ENCODE results near the gene PLA2G2C.

GRCh38 chr1:20183616-20184271, 2.6 kb downstream of the PLA2G2C start:
- no peak for TF ChIP-seq POLR2AphosphoS5 (IDR thresholded peaks at IDR 0.05; ENCODE audit: low read depth, low read length)
- no peak for TF ChIP-seq SIN3A (IDR thresholded peaks at IDR 0.05; ENCODE audit: borderline replicate concordance, insufficient read depth, low read length)
- TF ChIP-seq TAF1 (IDR thresholded peaks at IDR 0.05; ENCODE audit: borderline replicate concordance, insufficient read depth, low read length), result no peak
